Left hindlimb (tissue), 1 donor: ENCODE results near the gene SMYD3.
"Not testable (repeated sequence)": the region's sequence is repeated elsewhere in the genome, so short reads cannot be mapped to it uniquely, and the experiment has no call there.

Experiments used
- DNase-seq: peaks from one replicate; pipeline ENCODE4 v3.0.0-alpha.2; 2018

Gene SMYD3

GRCh38 chr1:245971076-245971710 is 535.9 kb downstream of the SMYD3 start:
- DNase-seq, result not testable (repeated sequence)

- DNase-seq, result peak; percentile 38
These were observed 537.8 kb downstream of the SMYD3 start for GRCh38 chr1:245969283-245969682.

GRCh38 chr1:245968775-245969174 is 538.3 kb downstream of the SMYD3 start:
- DNase-seq, result no peak

GRCh38 chr1:245965398-245965797 is 541.7 kb downstream of the SMYD3 start:
- DNase-seq, result no peak

- no peak for DNase-seq
These were observed 543.4 kb downstream of the SMYD3 start for GRCh38 chr1:245963649-245964048.

GRCh38 chr1:245962453-245962852 is 544.6 kb downstream of the SMYD3 start:
- no peak for DNase-seq

GRCh38 chr1:245961137-245961540 is 545.9 kb downstream of the SMYD3 start:
- no peak for DNase-seq

GRCh38 chr1:245960171-245960570 is 546.9 kb downstream of the SMYD3 start:
- DNase-seq, result no peak

- DNase-seq, result no peak
These were observed 549.1 kb downstream of the SMYD3 start for GRCh38 chr1:245958016-245958415.

GRCh38 chr1:245957427-245957826 is 549.7 kb downstream of the SMYD3 start:
- DNase-seq, result no peak

GRCh38 chr1:245956225-245956624 is 550.9 kb downstream of the SMYD3 start:
- DNase-seq, result no peak

GRCh38 chr1:245953876-245954660 is 553.0 kb downstream of the SMYD3 start:
- no peak for DNase-seq

GRCh38 chr1:245952383-245953026 is 554.6 kb downstream of the SMYD3 start:
- DNase-seq, result no peak

- no peak for DNase-seq
These were observed 558.3 kb downstream of the SMYD3 start for GRCh38 chr1:245948786-245949185.

GRCh38 chr1:245946905-245947304 is 560.2 kb downstream of the SMYD3 start:
- no peak for DNase-seq

- not testable (repeated sequence) for DNase-seq
These were observed 561.9 kb downstream of the SMYD3 start for GRCh38 chr1:245945136-245945535.

GRCh38 chr1:245942856-245943255 is 564.2 kb downstream of the SMYD3 start:
- DNase-seq, result no peak

GRCh38 chr1:245941771-245942170 is 565.3 kb downstream of the SMYD3 start:
- not testable (repeated sequence) for DNase-seq

- DNase-seq, result no peak
These were observed 567.2 kb downstream of the SMYD3 start for GRCh38 chr1:245939756-245940345.

- DNase-seq, result no peak
These were observed 569.0 kb downstream of the SMYD3 start for GRCh38 chr1:245938046-245938435.

GRCh38 chr1:245937316-245938045 is 569.6 kb downstream of the SMYD3 start:
- no peak for DNase-seq

GRCh38 chr1:245934409-245934808 is 572.7 kb downstream of the SMYD3 start:
- no peak for DNase-seq
